ENCODE data around the gene PLXDC2.

PLXDC2 gene

GRCh38 chr10:19857876-19858275, 41.6 kb downstream of the PLXDC2 start:
- no peak for DNase-seq (ENCODE audit: low read depth in 2 of 2)

DNA sequence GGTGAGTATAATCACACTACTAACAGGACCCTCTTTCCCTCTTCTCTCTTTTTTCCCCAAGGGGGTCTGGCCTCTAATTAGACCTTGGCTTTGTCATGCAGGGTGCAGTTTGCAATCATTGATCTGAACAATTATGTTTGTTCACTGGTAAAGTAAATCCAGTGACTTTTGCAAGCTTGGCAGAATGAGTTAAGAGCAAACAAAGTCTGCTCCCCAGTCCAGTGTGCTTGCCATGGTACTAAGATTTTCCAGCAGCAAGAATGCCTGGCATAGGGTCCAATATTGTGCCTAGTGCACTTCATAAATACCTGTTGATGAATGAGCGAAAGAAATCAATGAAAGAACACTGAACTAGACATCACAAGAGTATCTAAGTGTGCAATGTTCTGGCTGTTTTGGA, 43.9 kb downstream of the PLXDC2 start:
- no peak for DNase-seq (ENCODE audit: low read depth in 2 of 2)

- no peak for DNase-seq (ENCODE audit: low read depth in 2 of 2)
These were observed 46.7 kb downstream of the PLXDC2 start for GRCh38 chr10:19862811-19863515.

- no peak for DNase-seq (ENCODE audit: low read depth in 2 of 2)
These were observed 49.4 kb downstream of the PLXDC2 start for GRCh38 chr10:19865676-19866075.

DNA sequence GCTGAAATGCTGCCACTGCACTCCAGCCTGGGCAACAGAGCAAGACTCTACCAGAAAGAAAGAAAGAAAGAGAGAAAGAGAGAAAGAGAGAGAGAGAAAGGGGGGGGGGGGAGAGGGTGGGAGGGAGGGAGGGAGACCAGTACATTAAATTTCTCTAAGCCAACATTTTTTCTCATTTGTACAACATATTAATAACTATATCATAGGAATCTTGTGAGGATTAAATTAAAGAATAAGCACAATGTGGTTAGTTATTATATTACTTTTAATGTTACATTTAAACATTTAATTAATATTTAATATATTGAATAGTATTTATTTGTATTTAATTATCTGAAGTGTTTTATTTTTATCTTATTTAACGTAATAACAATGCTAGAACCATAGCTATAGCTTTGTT, 53.1 kb downstream of the PLXDC2 start:
- DNase-seq (ENCODE audit: low read depth in 2 of 2) = no peak

GRCh38 chr10:19872504-19873271, 56.5 kb downstream of the PLXDC2 start:
- no peak for DNase-seq (ENCODE audit: low read depth in 2 of 2)

- no peak for DNase-seq (ENCODE audit: low read depth in 2 of 2)
These were observed 58.0 kb downstream of the PLXDC2 start for GRCh38 chr10:19874190-19874589.

- DNase-seq (ENCODE audit: low read depth in 2 of 2) = no peak
These were observed 58.6 kb downstream of the PLXDC2 start for GRCh38 chr10:19874791-19875190.

- no peak for DNase-seq (ENCODE audit: low read depth in 2 of 2)
These were observed 60.3 kb downstream of the PLXDC2 start for GRCh38 chr10:19876570-19876969.

DNA sequence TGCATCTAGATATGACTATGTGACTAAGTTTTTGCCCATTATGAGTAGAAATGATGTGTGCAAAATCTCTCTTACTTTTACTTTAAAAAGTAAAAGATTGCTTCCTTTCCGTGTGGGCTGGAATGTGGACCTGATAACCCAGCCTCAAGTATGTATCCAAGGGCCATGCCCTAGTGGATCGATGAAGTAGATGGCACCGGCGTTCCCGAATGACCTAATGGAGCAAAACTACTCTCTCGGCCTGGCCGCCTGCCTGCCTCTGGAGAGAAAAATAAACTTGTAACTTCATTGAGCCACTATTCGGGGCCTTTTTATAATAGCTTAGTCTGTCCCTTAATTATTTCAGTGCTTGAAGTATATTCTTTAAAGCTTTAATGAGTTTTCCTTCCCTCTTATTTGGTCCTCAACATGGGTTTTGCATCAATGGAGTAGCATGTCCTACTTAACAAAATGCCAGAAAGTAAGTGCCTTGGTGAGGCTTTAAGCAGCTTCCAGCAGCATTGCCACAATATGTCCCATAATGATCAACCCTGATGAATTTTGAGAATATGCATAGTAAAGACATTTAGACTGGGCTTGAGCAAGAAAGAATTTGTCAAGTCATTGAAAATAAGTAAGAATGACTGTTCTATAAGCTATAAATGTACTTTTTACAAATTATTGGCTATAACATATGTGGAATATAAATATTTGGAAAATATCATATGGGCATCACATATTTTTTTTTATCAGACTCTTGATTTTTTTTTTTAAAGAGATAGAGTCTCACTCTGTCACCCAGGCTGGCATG, 61.4 kb downstream of the PLXDC2 start:
- DNase-seq (ENCODE audit: low read depth in 2 of 2) = no peak

DNA sequence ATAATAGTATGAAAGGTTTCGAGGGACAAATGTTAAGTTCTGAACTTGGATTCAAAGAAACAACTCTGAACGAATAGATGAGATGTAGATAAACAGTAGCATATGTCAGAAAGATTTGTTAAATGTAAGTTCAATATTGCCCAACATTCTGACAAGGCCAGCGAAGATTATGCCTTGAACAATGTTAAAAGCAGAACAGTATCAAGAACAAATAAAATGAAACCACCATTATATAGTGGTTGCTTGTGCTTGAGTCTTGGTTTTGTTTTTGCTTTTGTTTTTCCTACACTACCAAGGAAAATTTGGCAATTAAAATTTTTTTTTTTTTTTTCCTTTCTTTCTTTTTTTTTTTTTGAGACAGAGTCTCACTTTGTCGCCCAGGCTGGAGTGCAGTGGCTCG, 66.4 kb downstream of the PLXDC2 start:
- no peak for DNase-seq (ENCODE audit: low read depth in 2 of 2)

GRCh38 chr10:19888061-19888660, 71.9 kb downstream of the PLXDC2 start:
- no peak for DNase-seq (ENCODE audit: low read depth in 2 of 2)

- DNase-seq (ENCODE audit: low read depth in 2 of 2) = no peak
These were observed 73.0 kb downstream of the PLXDC2 start for GRCh38 chr10:19889256-19889655.

- DNase-seq (ENCODE audit: low read depth in 2 of 2) = no peak
These were observed 75.2 kb downstream of the PLXDC2 start for GRCh38 chr10:19891429-19891828.

GRCh38 chr10:19892270-19892669, 76.0 kb downstream of the PLXDC2 start:
- no peak for DNase-seq (ENCODE audit: low read depth in 2 of 2)

GRCh38 chr10:19892677-19893076, 76.4 kb downstream of the PLXDC2 start:
- no peak for DNase-seq (ENCODE audit: low read depth in 2 of 2)

DNA sequence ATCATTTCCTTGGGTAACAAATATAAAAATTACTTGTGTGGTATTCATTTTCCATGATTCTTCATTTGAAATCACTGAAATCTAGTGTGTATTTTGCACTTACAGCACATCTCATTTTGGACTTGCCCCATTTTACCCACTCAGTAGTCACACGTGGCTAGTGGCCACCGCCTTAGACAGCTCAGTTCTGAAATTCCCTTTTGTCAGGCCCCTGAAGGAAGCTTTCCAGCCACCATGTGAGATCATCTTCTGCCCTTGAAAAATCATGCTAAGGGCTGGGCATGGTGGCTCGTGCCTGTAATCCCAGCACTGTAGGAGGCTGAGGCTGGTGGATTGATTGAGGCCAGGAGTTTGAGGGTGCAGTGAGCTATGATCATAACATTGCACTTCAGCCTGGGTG, 79.3 kb downstream of the PLXDC2 start:
- DNase-seq (ENCODE audit: low read depth in 2 of 2) = no peak

GRCh38 chr10:19902456-19902855, 86.2 kb downstream of the PLXDC2 start:
- DNase-seq (ENCODE audit: low read depth in 2 of 2) = no peak

GRCh38 chr10:19904202-19904661, 88.0 kb downstream of the PLXDC2 start:
- DNase-seq (ENCODE audit: low read depth in 2 of 2) = no peak

DNA sequence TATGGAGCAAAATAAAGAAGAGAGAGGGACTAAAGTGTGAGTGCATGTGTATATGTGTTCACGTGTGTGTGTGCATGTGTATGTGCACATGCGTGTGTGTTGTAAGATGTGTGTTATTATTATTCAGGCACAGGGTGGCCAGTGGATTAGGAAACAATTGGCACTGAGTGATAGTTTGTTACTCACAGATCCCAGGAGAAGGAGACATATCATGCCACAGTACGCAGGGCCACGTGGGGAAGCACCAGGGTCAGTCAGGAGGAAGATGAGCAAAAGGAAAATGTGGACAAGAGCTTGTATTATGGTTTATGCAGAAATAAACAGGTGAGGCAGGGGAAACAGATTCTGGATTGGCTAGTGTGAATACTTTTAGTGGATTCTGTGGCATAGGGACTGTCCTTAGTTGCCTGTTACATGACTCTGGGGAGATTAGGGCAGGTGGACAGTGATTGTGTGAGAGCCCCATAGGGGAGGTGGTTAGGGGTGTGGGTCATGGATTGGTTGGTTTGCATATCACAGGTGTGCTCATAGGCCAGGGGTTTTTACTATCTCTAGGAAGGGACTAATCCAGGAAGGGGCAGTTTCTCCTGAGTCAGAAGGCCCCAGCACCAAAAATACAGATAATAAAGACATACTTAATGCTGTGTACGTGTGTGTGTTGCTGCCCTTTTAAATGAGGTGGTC, 90.0 kb downstream of the PLXDC2 start:
- DNase-seq (ENCODE audit: low read depth in 2 of 2) = no peak

DNA sequence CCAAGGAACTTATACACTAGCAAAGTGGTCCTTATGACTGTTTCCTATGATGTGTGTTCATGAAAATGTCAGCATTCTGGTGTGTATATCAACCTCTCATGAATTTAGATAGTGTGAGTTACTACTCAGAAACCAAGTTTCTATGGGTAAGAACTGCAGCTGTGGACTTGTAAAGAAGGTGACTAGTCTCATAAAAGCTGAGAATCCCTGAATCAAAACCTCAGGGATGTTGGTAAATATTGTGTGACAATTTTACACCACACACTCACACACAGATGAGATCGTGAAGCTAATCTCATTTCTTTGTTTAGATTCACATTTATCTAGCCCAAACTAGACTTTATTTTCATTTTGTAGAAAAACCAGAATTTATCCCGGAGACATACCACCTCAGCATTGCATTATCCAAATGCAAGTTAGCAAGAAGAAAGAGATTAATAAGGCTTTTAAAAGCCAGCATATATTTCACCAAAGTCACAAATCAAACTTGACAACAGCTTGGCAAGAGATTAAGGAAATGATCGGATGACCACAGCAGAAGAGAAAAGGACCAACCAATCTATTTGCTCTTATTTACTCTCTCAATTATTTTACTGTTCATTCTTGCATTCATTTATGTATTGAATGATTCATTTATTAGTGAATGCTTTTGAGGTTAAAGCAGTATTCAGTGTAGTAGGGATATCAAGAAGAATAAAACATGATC, 92.9 kb downstream of the PLXDC2 start:
- no peak for DNase-seq (ENCODE audit: low read depth in 2 of 2)

Data from stimulated activated CD8-positive, alpha-beta memory T cell treated with anti-CD3 and anti-CD28 coated beads, Interleukin-7, amount 100 ng/mL, for 1 hour (primary cell).